Endodermal cell (in vitro differentiated cells): ENCODE results near the gene LRP3. TPM values are rescaled to one million over a fixed set of nuclear protein-coding genes. Genes with fewer than 3 reads are reported as not detected.

Experiments used
- DNase-seq: peaks from one replicate; pipeline ENCODE4 v3.0.0-alpha.2; 2017
- H3K27ac ChIP-seq: 2 replicates; pipeline ENCODE4 v1.5.1; 2013; ENCODE audit warnings: mild to moderate bottlenecking, low read depth, low read length, moderate library complexity
- H3K27me3 ChIP-seq: 2 replicates; pipeline ENCODE4 v1.6.1; 2013; ENCODE audit warnings: mild to moderate bottlenecking, low read length, moderate library complexity; ENCODE audit not compliant: insufficient read depth, control insufficient read depth, poor library complexity, severe bottlenecking
- H3K36me3 ChIP-seq: 2 replicates; pipeline ENCODE4 v1.7.0; 2013; ENCODE audit warnings: mild to moderate bottlenecking, low read length, moderate library complexity; ENCODE audit not compliant: control insufficient read depth, insufficient read depth
- H3K4me1 ChIP-seq: one replicate; pipeline ENCODE4 v1.7.0; 2013; ENCODE audit warnings: low read length; ENCODE audit not compliant: control insufficient read depth, insufficient read depth
- H3K4me3 ChIP-seq: 2 replicates; pipeline ENCODE4 v1.5.1; 2013; ENCODE audit warnings: mild to moderate bottlenecking, low read length, moderate library complexity
- H3K9ac ChIP-seq: 2 replicates; pipeline ENCODE4 v1.6.1; 2013; ENCODE audit warnings: mild to moderate bottlenecking, low read length, moderate library complexity; ENCODE audit not compliant: poor library complexity, severe bottlenecking; ENCODE audit errors: extremely low read depth
- H3K9me3 ChIP-seq: 2 replicates; pipeline ENCODE4 v1.6.1; 2013; ENCODE audit warnings: mild to moderate bottlenecking, low read length, moderate library complexity; ENCODE audit not compliant: control insufficient read depth
- H3K27ac Mint-ChIP-seq: 2 replicates; pipeline ENCODE4 v1.8.0; 2020; ENCODE audit warnings: mixed read lengths
- H3K27me3 Mint-ChIP-seq: 2 replicates; pipeline ENCODE4 v1.8.0; 2021; ENCODE audit warnings: mild to moderate bottlenecking, mixed read lengths; ENCODE audit not compliant: insufficient read depth
- H3K36me3 Mint-ChIP-seq: 2 replicates; pipeline ENCODE4 v1.8.0; 2020; ENCODE audit warnings: low read depth, mixed read lengths
- H3K4me1 Mint-ChIP-seq: 2 replicates; pipeline ENCODE4 v1.8.0; 2020; ENCODE audit warnings: mixed read lengths
- H3K4me3 Mint-ChIP-seq: 2 replicates; pipeline ENCODE4 v1.8.0; 2020; ENCODE audit warnings: mild to moderate bottlenecking, moderate library complexity, mixed read lengths
- H3K9me3 Mint-ChIP-seq: 2 replicates; pipeline ENCODE4 v1.8.0; 2020; ENCODE audit warnings: mild to moderate bottlenecking, mixed read lengths
- CTCF ChIP-seq: fragments of 200-600 bp; sonication (generic); conservative IDR thresholded peaks from 2 replicates; pipeline ENCODE4 v1.5.0; 2021; ENCODE audit warnings: antibody characterized with exemption, mild to moderate bottlenecking
- WGBS, 2 experiments: methylation state at CpG; one replicate each; pipeline versions ENCODE4 v1.1.5 to v1.1.7; 2013; ENCODE audit warnings: missing lambda C conversion rate in 2 of 2, mixed read lengths in 1 of 2; ENCODE audit not compliant: insufficient coverage in 1 of 2, insufficient read length in 1 of 2; 5-methylcytosine and 5-hydroxymethylcytosine counted together
- total RNA-seq, 2 donors: library from RNA; stranded (reverse); fragmentation: NEBNext Ultra II Directional in 1 of 2; extraction: Animal tissue kit (Norgen Biotek cat#: 25700) in 1 of 2; gene quantifications; 2 replicates in 1 of 2; 3 replicates in 1 of 2; pipeline ENCODE4 v1.2.1, GENCODE V29; 2021

The LRP3 gene
- total RNA-seq, 2 donors from 2014 or later = 21.2 to 34.4 TPM

DNA sequence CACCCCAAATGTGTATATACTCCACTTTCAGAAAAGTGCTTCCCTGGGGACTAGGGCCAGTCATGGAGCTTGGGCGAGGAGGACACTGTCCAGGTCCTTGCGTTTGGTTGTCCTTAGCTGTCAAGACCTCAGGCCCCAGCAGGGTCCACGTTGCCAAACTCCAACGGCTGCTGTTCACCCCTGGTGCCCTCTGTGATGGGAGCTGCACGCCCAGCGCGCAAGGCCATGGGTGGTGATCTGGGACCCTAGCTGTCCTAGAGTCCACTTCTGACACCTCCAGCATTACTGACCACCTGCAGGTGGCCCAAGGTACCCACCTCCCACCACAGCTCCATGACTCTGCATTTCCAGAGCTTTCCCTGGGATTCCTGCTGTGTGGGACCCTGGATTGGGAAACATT lies 4.0 kb downstream of the LRP3 start:
- H3K9me3 ChIP-seq = no peaks in the 10 kb centered on the region
- no peak for TF ChIP-seq CTCF
- peaks cover 6% of the 10 kb centered on the region for H3K27me3 ChIP-seq
- Mint-ChIP-seq H3K4me1 (no peaks in the 10 kb centered on the region), H3K4me3 (no peak overlapping the region), H3K36me3 (peaks cover 20% of the 10 kb centered on the region), H3K27ac (no peak overlapping the region), H3K27me3 (peaks cover 6% of the 10 kb centered on the region), H3K9me3 (no peaks in the 10 kb centered on the region)
- DNase-seq = no peak
- H3K4me1 ChIP-seq = no peaks in the 10 kb centered on the region
- no peak overlapping the region for H3K4me3 ChIP-seq
- no peak overlapping the region for H3K27ac ChIP-seq
- WGBS, 2 experiments = 93 to 96% methylated on average over 6 to 7 of the region's 7 CpGs
- H3K36me3 ChIP-seq = peaks cover 5% of the 10 kb centered on the region
- no peak overlapping the region for H3K9ac ChIP-seq

GRCh38 chr19:33199441-33200265 lies 5.5 kb downstream of the LRP3 start:
- no peak overlapping the region for H3K27ac ChIP-seq
- peaks cover 5% of the 10 kb centered on the region for H3K36me3 ChIP-seq
- no peaks in the 10 kb centered on the region for H3K4me1 Mint-ChIP-seq
- H3K27ac Mint-ChIP-seq = peak overlapping the region; percentile 30
- H3K4me3 ChIP-seq = no peak overlapping the region
- H3K4me3 Mint-ChIP-seq = no peak overlapping the region
- H3K9me3 ChIP-seq = no peaks in the 10 kb centered on the region
- no peaks in the 10 kb centered on the region for H3K9me3 Mint-ChIP-seq
- no peaks in the 10 kb centered on the region for H3K27me3 Mint-ChIP-seq
- peaks cover 21% of the 10 kb centered on the region for H3K36me3 Mint-ChIP-seq
- H3K27me3 ChIP-seq = no peaks in the 10 kb centered on the region
- H3K4me1 ChIP-seq = no peaks in the 10 kb centered on the region
- H3K9ac ChIP-seq = no peak overlapping the region
- 78 to 82% methylated on average over 7 to 8 of the region's 8 CpGs for WGBS, 2 experiments
- TF ChIP-seq CTCF = no peak
- no peak for DNase-seq

- DNase-seq = no peak
- Mint-ChIP-seq H3K36me3 (peaks cover 21% of the 10 kb centered on the region), H3K9me3 (no peaks in the 10 kb centered on the region), H3K4me1 (no peaks in the 10 kb centered on the region), H3K27me3 (no peaks in the 10 kb centered on the region), H3K4me3 (no peak overlapping the region), H3K27ac (no peak overlapping the region)
- H3K36me3 ChIP-seq = peaks cover 5% of the 10 kb centered on the region
- no peak overlapping the region for H3K27ac ChIP-seq
- H3K9me3 ChIP-seq = no peaks in the 10 kb centered on the region
- H3K9ac ChIP-seq = no peak overlapping the region
- H3K4me3 ChIP-seq = no peak overlapping the region
- no peak for TF ChIP-seq CTCF
- H3K27me3 ChIP-seq = no peaks in the 10 kb centered on the region
- H3K4me1 ChIP-seq = no peaks in the 10 kb centered on the region
- 88% methylated on average over 3 to 6 of the region's 6 CpGs for WGBS, 2 experiments
Measured at GRCh38 chr19:33201473-33201872, 7.3 kb downstream of the LRP3 start.
